GM19023 (cell line): ENCODE results near the gene CXXC5.

Source experiments
- ATAC-seq: cut with Tn5 transposase; IDR thresholded peaks from one replicate; pipeline ENCODE4 v1.9.1; 2021; ENCODE audit warnings: mild to moderate bottlenecking, moderate library complexity; ENCODE audit not compliant: unreplicated experiment

CXXC5 gene

DNA sequence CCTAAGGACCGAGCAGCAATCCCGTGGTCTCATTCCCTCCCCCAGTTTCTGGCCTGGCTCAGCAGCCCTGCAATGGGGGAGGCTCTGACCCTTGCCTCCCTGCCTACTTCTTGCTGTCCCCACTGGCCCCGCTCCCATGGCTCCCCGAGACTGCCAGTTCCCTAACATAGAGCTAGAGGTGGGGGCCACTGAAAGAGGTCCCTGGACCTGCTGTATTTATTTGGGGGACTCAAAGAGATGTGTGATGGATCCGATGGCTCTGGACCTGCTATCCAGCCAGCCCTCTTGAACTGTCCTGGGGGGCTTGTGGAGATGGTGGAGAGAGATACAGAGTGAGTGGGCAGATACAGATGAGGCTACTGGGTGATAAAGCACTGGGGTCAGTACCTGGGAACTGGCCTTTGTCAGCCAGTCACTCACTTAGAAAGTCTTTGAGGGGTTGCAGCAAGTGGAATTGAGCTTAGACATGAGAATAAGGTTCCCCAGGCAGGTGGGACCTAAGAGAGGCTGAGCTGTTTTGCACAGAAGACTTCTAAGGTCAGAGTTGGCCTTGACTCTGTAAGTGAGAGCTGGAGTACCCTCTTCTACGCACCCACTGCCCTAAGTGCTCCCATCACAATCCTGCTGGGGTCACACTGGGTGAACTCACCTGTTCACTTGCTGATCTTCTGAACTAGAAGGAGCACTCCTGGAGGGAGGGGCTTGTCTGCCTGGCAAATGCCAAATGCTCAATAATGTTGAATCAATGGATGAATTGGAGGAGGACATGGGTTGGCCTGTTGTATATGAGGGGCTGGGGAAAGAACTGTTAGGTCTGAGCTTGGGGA is 42.9 kb downstream of the CXXC5 start:
- ATAC-seq: no peak

DNA sequence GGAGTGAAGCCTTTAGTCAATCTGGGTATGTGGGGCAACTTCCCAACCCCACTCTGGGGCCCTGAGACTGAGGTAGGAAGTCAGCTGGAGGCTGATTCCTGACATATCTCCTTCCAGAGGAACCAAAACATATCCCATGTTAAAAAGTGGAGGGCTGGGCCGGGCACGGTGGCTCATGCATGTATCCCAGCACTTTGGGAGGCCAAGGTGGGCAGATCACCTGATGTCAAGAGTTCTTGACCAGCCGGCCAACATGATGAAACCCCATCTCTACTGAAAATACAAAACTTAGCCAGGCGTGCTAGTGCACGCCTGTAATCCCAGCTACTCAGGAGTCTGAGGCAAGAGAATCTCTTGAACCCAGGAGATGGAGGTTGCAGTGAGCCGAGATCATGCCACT is 44.0 kb downstream of the CXXC5 start:
- no peak for ATAC-seq

DNA sequence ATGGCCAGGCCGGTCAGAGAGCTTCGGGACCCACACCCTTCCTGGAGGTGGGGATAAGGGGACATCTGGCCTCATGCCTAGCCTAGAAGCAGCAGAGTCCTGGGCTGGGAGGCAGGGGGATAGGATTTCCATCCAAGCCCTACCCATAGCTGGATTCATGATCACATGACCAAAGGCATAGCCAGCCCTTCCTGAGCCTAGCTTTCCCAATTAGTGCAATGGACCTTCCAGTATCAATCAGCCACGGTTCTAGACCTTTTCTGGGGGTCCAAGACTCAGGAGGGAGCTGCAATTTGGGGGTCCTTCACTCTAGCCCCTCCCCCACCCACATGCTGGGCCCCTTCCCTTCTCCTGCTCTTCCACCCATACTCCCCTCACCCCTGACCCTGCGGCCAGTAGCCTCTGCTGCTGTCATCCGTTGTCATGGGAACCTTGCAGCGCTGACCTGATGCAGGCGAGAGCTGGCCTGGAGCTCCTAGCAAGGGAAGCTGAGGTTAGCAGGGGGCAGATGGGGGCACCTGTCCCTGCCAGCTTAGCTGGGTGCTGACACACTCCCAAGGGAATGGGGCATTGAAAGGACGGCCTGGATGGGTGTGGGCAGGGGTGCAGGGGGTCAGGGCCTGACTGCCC is 44.6 kb downstream of the CXXC5 start:
- no peak for ATAC-seq

DNA sequence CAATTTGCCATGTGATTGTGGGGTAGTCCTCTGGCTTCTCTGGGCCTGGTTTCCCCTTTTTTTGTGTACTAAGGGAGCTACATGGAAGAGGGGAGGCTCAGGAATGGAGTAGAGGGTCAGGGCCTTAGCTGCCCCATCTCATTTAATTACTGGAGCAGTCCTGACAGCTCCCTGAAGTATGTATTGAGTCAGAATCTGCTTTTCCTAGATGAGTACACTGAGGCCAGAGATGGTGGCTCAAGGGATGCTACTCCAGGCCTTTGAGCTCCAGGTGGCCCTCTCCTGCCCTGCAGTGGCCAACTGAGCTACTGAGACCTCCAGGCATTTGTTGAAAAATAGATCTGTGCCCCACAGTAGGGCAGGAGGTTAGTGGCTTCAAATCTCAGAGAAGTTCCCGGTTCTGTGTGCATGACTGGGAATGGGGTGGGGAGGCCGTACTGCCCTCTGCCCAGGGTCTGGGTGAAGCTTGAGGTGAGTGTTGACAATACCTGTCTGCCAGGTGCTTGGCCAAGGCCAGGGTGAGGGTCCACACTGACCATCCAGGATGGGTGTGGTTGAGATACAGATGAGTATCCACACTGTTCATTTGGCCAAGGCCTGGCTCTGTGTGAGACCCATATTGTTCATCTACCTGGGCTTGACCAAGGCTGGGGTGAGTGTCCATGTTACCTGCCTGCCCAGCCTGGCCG is 45.7 kb downstream of the CXXC5 start:
- no peak for ATAC-seq

DNA sequence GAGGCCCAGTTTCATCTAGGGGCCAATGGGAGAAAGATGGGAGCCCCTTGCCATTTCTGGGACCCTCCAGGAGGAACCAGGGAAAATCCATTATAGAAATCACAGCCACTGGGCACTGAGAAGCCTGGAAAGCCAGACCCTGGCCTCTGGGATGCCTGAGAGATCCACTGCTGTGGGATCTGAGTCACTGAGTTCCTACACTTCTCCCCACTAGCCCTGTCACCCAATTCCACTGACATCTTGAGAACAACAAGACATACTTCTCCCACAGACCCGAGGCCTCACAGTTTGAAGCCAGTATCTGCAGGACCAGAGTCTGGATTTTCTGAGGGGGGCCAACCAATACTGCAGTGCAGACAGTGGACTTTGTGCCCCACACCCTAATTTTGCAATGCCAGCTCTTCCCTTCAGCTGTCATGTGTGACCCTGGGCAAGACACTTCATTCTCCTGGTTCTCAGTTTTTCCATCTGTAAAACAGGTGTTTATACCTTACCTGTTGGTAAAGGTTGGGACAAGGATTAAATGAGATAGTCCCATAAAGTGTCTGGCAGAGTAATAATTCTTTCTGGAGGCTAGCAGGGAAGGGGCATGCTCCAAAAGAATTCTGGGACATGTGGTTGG is 46.5 kb downstream of the CXXC5 start:
- no peak for ATAC-seq

DNA sequence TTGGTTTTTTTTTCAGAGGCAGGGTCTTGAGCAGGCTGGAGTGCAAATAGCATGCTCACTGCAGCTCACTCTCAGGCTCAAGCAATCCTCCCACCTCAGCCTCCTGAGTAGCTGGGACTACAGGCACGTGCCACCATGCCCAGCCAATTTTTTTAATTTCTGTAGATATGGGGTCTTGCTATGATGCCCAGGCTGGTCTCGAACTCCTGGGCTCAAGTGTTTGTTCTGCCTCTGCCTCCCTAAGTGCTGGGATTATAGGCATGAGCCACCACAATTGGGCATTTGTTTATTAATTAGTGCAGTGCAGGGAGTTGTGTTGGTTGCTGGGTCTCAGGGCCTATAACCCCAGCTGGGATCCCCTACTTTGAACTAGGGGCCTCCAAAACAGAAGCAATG is 47.0 kb downstream of the CXXC5 start:
- ATAC-seq: no peak

DNA sequence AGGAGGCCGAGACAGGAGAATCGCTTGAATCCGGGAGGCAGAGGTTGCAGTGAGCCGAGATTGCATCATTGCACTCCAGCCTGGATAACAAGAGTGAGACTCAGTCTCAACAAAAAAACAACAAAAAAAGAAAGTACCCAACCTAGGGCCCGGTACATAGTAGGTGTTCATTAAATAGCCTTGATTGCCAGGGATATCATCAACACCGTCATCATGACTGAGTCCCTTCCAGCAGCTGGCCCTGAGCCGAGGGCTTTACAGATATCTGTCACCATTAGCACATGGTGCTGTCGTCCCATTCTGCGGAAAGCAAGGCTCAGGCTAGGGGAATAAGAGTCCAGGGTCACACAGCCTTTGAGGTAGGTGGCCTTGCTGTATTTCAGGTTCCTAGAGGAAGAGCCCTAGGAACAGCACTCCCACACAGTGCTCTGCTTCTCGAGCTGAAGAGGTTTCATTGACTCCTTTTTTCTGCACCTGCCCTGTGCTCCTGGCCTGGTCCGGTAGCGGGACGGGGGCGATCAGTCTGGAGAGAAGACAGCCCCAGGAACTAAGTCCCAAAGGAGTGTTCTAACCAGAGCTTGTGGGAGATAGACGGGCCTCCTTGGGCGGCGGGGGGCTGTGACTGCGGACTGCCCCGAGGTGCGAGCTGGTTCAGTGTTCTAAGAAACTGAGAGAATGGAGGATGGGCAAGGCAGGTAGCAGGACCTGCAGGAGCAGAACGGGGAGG is 48.2 kb downstream of the CXXC5 start:
- no peak for ATAC-seq

DNA sequence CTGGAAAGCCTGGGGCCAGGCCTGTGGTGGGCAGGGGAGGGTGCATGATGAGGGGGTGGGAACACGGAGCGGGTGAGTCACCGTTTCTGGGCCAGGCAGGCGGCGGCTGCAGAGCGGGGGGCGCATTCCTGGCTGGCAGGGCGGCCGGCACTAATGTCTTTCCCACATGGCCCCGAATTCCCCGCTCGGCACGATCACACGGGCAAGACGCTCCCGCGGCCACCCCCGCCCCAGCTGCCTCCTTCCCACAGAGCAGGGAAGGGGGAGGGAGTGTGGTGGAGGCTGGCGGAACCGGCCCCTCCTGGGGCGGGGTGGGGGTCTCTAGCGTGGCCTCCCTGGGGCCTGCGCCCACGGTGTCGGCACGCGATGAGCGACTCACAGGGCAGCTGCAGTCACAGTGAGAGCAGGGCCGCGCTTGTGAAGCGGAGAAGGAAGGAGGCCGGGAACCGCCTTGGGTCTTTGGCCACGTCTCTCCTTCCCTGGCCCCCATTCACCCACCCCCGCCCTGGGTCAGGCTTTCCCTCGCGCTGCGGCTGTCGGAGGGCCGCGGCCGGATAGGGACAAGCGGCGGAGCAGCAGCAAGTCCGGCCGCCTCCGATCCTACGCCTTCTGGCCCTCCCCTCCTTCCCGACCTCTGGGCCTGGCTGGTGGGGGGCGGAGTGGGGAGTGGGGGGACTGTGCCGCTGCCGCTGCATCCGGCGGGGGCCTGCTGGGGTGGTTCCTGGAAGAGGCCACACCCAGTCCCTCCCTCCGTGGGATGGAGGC is 48.9 kb downstream of the CXXC5 start:
- no peak for ATAC-seq

DNA sequence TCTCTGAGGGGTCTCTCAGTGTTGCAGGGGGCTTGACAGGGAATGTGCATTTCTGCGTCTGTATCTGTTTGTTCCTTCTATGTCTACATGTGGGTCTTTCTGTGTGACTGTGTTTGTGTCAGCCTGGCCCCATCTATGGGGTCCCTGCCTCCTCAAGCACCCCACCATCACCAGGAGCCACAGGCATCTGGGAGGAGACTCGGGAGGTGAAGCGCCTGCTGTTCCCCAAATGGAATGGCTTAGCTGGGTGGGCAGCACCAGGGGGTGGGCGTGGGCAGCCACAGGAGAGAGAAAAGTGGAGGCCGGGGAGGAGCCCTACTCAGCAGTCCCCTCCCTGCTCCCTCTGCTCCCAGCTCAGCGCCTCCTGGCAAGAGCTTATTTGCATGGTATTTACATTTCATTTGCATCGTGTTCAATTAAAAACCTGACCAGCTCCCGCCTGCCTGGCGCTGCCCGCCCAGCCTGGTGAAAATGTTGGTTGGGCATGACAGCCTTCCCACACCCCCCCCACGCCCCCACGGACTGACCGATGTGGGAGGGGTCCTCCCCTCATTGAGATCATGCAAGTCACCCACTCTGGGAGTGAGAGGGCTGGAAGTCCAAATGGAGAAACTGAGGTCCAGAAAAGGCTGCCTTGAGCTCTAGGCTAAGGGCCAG is 50.5 kb downstream of the CXXC5 start:
- no peak for ATAC-seq

DNA sequence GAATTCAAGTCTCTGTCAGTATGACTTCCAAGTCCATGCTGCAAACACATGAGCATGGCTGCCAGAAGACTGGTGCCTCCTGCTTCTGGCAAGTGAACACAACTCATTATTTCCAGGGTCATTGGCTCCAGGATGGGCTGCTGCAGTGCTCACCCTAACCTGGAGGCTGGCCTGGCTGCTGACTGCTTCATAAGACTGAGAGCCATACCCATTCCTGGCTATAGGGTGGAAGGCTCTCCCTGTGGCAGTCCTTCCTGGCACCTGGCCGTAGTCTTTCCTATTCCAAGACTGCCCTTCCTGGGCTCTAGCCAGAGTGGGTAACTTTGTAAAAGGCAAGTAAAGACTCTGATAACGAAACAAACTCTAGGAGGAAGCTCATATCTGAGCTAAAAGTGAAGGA is 51.2 kb downstream of the CXXC5 start:
- no peak for ATAC-seq

DNA sequence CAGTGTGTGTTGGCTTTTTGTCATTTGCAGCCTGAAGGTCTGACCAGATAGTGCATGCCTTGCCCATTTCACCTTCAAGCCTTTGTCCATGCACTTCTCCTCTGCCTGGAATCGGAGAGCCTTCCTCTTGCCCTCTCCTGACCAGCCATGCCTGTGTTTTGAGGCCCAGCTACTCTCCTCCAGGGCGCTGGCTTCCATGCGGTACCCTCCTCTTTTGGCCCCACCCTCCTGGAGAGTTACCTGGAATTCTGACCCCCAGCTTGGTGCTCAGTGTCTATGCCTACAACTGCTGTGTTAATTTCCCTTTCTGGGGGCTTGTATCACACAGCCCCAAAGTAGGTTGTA is 52.5 kb downstream of the CXXC5 start:
- no peak for ATAC-seq

DNA sequence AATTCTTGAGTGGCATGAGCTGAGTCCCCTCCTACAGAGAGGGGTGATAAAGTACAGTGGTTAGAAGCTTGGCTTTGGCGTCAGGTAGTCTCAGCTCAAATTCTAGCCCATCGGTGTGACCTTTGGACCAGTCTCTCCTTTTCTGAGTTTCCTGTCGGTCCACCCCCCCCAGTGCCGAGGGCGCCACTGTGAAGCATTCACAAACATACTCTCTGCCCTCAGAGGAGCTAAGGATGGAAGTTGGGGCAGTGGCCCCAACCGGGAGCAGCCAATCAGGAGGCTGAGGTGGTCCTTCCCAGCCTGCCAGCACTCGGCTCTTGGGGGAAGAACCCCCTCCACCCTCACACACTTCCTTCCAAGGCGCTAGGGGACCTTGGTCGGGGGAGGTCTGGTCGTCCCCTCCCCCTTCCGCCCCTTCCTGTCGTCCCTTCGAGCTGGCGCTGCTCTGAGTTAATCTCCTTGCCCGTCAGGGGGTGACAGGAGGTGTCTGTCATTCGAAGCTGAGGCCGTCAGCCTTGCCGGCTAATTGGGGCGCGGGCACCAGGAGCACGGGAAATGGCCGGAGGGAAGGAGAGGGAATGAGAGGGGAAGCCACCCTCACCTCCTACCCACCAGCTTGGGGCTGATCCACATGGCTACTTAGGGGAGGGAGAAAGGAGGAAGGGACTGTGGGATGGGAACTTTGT is 53.0 kb downstream of the CXXC5 start:
- peak; percentile 35 for ATAC-seq

DNA sequence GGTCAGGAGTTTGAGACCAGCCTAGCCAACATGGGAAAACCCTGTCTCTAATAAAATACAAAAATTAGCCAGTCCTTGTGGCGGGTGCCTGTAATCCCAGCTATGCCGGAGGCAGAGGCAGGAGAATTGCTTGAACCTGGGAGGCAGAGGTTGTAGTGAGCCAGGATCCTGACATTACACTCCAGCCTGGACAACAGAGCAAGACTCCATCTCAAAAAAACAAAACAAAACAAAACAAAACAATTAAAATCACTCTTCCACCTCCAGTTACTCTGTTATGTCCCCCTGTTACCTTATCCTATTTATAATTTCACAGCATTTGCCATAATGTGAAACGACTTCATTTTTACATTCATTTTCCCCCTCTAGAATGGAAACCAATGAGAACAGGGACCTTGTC is 54.4 kb downstream of the CXXC5 start:
- ATAC-seq: no peak

DNA sequence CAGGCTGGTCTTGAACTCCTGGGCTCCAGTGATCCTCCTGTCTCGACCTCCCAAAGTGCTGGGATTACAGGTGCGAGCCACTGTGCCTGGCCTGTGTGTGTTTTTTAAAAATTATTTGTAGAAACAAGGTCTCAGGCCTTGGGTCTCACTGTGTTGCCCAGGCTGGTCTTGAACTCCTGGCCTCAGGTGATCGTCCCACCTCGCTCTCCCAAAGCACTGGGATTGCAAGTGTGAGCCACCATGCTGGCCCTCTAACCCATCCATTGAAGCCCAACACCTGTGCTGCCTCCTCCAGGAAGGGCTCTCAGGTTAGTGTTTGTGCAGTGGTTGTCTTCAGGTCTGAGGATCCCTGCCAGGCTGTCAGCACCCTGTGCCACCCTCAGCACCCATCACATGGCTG is 56.6 kb downstream of the CXXC5 start:
- ATAC-seq: no peak

DNA sequence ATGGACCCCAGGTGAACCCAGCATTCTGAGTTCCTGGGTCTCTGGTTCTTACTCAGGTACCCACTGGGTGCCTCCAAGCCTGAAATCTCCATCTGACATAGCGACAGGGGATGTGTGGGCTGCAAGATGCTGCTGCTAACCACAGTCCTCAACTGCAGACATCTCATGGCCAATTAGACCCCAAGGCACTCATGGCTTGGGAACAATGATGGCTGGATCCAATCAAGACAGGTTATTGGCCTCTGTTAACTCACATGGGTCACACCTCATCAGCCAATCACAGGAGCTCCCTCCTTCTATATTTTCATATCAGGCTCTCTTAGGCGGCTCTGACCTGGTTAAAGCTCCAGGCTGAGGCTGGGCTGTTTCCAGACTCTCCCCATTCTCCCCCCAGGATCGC is 57.0 kb downstream of the CXXC5 start:
- ATAC-seq: no peak

DNA sequence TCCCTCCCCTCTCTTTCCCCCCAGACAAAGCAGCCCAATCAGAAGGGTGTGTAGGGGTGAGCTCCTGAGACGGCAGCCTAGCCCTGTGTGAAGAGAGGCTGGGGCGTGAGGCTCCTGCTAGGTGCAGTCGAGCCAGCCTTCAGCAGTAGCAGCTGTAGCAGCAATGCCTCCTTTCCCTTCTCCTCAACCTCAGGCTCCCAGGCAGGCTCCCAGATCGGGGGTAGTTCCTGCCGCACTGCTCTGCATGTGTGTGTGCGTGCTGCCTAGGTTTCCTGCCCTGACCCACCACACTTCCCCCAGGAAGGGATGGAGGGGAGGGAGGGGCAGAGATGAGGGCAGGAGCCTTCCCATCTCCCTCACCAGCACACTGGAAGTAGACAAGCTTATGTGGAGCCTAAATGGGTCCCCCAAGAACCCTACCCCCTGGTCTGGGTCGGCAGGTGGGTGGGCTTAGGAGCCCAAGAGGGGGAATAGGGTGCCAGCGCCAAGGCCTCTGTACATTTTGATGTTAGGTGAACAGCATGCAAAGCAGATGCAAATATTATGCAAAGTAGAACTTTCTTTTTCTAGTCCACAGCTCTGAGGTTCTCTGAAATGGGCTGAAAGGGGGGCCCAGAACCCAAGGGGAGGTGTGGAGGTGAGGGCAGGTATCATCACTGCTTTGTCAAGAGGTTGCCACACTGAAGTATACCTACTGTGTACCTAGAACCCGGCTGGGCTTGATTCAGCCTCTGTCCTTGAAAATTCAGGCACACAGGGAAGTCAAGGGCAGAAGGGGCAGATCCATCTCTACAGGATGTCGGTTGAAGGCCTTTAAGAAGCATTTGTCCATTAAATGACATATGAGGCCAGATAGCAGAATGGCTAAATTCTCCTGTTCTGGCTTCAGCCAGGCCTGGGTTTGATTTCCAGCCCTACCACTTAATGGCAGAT is 57.8 kb downstream of the CXXC5 start:
- no peak for ATAC-seq

DNA sequence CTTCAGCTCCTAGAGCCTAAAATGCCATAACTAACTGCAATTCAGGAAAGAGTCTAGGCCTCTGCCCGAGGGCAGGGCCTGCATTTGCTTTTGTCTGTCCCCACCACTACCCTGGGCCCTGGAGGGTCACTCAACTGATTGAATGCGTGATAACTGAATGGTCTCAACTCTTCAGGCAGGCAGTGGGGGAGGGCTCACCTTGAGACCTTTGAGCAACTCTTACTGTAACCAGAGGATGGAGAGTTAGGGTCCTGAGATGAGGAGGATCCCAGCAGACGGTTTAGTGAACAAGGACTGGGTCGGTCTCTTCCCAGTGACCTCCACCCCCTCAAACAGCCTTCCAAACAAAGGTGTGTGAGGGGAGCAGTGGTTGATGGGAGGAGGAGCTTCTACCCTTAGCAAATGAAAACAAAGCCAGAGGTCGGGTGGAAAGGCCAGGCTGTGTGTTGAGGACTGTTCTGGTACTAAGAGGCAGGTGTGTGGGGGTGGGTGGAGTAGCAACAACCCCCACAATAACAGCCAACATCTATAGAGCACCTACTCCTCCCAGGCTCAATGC is 59.4 kb downstream of the CXXC5 start:
- no peak for ATAC-seq

DNA sequence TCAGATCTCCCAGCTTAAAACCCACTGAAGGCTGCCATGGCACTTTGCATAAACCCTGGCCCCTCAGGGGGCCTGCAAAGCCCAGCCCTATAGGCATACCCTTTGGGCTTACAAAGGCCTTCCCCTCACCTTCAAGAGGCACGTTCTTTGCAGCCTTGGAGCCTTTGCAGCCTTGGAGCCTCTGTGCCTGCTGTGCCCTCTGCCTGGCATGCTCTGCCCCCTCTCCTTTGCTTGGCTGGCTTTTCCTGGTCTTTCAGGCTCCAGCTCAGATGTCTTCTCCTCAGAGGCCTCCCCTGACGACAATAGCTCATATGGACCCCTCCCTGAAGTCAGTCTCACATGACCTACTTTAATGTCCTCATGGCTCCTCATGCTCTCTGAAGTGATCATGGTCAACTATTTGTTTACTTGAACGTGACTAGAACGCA is 60.3 kb downstream of the CXXC5 start:
- no peak for ATAC-seq
